GM19438 (cell line): ENCODE data around the gene FBXO21.
A peak's percentile ranks its signal among the peaks of the same experiment; 100 is the strongest.
"Not testable (repeated sequence)": the region's sequence is repeated elsewhere in the genome, so short reads cannot be mapped to it uniquely, and the experiment has no call there.

Experiments used
- ATAC-seq: cut with Tn5 transposase; IDR thresholded peaks from one replicate; pipeline ENCODE4 v1.9.1; 2021; ENCODE audit warnings: low read depth; ENCODE audit not compliant: unreplicated experiment

The FBXO21 gene

DNA sequence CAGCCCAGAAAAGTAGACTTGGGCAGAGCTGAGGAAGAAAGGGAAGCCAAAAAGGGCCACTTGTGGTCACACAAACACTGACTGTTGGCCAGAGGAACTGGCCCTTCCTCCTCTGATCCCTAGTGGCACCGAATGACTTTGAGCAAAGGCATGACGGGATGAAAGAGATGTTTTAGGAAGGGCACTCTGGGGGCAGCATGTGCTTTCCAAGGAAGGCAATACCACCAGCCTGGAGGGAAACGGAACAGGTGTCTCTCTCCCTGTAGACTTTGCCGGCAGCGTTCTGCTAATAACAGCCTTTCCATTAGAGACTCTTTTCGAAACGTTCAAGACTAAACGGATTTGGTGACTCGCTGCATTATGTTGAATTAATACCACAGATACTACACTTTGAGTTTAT lies 12.3 kb upstream of the FBXO21 start:
- no peak for ATAC-seq

DNA sequence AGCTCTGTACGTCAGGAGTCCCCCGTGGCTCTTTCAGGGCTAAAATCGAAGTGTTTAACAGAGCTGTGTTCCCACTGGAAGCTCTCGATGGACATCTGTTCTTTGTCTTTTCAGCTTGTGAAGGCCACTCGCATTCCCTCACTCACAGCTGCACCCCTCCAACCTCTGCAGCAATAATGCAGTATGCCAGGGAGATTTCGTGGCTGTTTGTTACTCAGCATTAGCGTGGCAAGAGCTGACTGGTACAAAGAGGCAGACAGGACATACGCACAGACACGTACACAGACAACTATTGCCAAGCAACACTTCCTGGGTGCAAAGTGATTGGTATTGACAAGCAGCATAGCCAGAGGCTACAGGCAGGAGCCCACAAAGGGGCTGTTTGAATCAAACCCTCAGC lies 11.8 kb upstream of the FBXO21 start:
- no peak for ATAC-seq

DNA sequence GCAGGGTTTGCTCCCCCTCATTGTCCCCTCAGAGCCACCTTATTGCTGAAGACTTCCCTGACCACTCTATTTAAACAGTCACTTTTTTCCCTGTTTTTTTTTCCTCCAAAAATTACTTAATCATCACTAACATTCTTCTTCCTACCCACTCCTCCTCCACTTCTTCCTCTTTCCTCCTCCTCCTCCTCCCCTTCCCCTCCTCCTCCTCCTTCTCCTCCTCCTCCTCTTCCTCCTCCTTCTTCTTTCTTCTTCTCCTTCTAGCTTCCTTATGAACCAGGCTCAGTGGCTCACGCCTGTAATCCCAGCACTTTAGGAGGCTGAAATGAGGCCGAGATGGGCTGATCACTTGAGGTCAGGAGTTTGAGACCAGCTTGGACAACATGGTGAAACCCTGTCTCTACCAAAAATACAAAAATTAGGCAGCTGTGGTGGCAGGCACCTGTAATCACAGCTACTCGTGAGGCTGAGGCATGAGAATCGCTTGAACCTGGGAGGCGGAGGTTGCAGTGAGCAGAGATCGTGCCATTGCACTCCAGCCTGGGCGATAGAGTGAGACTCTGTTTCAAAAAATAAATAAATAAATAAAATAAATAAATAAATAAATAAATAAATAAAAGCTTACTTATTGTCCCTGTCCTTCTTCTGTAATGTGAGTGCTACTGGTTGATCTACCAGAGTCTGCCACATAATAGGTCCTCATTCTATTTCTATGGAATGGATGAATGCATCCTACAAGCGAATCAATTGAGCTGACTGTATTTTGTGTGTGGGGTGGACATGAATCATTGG lies 9.9 kb upstream of the FBXO21 start:
- not testable (repeated sequence) for ATAC-seq

DNA sequence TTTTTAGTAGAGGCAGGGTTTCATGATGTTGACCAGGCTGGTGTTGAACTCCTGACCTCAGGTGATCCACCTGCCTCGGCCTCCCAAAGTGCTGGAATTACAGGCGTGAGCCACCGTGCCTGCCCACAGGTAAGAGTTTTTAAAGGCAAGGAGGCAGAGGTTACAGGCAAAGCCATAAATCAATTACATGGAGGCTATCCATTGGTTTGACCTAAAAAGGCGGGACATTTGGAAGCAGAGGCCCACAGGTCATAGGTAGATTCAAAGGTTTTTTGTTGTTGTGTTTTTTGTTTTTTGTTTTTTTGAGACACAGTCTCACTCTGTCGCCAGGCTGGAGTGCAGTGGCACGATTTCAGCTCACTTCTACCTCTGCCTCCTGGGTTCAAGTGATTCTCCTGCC lies 6.1 kb upstream of the FBXO21 start:
- ATAC-seq: not testable (repeated sequence)

DNA sequence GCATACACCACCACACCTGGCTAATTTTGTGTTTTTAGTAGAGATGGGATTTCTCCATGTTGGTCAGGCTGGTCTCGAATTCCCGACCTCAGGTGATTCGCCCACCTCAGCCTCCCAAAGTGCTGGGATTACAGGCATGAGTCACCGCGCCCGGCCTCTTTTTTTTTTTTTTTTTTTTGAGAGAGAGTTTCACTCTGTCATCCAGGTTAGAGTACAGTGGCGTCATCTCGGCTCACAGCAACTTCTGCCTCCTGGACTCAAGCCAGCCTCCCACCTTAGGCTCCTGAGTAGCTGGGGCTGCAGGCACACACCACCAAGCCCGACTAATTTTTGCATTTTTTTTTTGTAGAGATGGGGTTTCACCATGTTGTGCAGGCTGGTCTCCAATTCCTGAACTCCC lies 4.8 kb upstream of the FBXO21 start:
- ATAC-seq: not testable (repeated sequence)

DNA sequence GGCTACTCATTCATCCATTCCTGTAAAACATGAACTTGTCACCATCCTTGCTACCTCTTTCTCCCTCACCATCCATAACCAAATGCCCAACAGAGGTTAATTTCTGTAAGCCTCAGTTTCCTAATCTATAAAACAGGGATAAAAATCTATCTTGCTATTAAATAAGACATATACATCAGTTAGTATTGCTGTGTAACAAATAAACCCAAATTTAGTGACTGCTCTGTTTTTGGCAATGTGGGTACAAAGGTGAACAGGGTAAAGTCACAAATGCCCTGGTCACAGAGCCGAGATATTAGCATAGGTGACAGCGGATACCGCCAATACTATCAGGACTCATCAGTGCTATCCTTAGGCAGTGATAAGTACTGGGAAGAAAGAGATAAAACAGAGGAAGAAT lies 3.6 kb upstream of the FBXO21 start:
- ATAC-seq: no peak

DNA sequence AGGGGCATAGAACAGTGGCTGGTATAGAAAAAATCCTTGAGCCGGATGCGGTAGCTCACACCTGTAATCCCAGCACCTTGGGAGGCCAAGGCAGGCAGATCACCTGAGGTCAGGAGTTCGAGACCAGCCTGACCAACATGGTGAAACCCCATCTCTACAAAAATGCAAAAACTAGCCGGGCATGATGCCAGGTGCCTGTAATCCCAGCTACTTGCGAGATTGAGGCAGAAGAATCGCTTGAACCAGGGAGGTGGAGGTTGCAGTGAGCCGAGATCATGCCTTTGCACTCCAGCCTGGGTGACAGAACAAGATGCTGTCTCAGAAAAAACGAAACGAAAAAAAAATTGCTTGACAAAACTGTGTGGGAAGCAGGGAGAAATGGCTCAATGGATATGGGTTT lies 2.3 kb upstream of the FBXO21 start:
- ATAC-seq: not testable (repeated sequence)

DNA sequence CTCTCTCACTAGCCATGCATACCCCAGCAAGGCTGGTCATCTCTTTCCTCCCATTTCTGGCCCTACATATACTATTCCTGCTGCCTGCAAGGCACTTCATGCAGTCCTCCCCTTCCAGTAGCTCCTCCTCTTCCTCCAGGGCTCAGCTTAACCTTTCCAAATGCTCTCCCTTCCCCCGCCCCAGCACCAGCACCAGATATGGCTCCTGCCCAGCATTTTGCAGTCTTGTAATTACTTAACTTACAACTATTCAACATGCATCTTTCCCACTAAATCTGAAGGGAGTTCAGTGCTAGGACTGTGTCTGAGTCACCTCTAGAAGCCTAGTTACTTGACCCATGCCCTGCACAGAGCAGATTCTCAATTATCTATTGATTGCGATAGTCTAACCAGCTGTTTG lies 1.8 kb upstream of the FBXO21 start:
- ATAC-seq: no peak

DNA sequence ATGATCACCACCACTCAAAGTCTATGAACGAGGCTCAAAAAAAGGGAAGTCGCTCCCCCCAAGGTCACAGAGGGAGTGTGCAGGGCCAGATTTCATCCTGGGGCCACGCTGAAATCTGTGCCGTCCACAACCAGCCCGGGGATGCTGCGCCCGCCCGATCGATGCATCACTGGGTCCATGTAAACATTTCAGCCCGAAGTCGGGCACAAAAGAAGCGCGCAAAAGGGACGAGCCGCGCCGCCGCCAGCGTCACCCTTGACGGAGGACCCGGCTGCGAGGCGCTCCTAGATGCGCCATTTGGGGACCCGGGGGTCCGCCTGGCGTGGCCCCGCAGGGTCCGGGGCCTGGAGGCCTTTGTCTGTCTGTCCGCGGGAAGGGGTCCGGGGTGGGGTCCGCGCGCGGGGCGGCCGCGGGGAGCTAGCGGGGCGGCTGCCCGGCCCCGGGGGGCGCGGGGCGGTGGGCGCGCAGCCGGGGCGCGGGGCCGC lies 503 bp downstream of the FBXO21 start:
- peak; percentile 47 for ATAC-seq

DNA sequence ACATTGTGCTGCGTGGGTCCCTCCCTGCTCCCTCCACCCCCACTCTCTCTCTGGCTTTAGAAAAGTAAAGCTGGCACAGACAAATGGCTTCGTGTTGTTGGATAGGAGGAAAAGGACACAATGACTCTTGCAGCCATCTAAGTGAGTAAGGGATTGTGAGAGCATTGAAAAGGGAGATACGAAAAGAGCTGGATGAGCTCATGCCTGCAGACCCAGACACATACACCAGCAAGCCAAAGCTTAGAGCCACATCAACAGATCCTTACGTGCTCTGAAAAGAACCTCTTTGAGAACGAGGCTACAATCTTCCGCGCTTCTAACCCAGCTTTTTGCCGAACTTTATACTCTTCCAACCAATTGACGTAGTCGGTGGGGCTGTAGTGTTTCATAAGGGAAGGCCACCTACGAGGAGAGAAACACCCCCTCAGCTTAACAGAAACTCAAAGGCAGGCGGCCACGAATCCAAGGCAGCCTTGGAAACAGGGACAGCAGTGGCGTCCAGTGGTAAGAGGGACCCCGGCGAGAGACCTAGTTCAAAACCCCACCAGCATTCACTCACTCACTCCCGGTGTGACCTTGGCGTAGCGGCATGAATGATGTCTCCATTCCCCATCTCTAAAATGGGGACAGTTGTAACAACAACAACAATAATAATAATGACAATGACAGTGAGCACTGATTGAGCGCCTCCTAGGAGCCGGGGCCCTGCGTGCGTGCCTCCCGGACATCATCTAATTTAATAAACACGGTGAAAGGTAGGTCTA lies 1.1 kb downstream of the FBXO21 start:
- ATAC-seq: no peak

DNA sequence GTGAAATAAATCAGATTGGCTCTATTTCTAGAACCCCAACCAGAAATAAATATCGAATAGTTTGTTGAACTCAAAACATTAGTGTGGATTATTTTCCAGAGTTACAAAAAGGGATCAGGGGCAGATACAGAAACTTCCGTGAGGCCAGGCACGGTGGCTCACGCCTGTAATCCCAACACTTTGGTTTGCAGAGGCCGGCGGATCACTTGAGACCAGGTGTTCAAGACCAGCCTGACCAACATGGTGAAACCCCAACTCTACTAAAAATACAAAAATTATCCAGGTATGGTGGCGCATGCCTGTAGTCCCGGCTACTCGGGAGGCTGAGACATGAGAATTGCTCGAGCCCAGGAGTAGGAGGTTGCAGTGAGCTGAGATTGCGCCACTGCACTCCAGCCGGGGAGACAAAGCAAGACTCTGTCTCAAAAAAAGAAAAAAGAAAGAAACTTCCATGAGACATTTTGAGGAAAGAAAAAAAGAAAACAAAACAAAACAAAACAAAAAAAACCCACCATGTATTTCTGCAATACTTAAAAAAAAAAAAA lies 2.1 kb downstream of the FBXO21 start:
- ATAC-seq: no peak

DNA sequence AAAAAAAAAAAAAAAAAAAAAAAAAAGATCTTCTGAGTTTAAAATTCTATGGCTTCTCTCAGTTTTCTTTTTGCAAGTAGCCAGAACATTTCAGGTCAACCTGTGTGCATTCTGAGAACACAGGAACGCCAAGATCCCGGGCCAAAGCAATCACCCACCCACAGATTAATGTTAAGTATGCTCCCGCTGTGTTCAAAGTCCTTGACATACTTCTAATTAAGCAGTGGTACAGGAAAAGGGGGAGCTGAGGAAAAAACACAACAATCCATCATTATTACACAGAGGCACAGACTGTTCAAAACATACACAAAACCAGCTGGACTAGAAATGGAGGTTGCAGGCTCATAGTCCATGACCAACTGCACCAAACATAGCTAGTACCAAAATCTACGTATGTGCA lies 2.8 kb downstream of the FBXO21 start:
- ATAC-seq: no peak

DNA sequence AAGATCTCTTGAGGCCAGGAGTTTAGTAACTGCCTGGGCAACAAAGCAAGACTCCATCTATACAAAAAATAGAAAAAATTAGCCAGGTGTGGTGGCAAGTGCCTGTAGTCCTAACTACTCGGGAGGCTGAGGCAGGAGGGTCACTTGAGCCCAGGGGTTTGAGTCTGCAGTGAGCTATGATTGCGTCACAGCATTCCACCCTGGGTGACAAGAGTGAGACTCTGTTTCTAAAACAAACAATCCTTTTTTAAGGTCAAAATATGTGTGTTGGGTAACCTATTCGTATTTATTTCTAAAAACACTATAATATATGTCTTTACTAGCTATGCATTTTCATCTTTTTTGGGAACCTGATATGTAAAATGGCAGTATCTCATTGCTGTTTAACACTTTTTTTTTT lies 7.4 kb downstream of the FBXO21 start:
- ATAC-seq: no peak

DNA sequence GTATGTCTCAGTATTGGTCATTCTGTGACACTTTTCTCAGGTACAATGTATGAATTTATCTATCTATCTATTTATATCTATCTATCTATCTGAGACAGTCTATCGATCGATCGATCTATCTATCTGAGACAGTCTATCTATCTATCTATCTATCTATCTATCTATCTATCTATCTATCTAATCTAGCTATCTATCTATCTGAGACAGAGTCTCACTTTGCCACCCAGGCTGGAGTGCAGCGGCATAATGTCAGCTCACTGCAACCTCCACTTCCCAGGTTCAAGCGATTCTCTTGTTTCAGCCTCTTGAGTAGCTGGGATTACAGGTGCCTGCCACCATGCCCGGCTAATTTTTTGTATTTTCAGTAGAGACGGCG lies 8.8 kb downstream of the FBXO21 start:
- ATAC-seq: not testable (repeated sequence)

DNA sequence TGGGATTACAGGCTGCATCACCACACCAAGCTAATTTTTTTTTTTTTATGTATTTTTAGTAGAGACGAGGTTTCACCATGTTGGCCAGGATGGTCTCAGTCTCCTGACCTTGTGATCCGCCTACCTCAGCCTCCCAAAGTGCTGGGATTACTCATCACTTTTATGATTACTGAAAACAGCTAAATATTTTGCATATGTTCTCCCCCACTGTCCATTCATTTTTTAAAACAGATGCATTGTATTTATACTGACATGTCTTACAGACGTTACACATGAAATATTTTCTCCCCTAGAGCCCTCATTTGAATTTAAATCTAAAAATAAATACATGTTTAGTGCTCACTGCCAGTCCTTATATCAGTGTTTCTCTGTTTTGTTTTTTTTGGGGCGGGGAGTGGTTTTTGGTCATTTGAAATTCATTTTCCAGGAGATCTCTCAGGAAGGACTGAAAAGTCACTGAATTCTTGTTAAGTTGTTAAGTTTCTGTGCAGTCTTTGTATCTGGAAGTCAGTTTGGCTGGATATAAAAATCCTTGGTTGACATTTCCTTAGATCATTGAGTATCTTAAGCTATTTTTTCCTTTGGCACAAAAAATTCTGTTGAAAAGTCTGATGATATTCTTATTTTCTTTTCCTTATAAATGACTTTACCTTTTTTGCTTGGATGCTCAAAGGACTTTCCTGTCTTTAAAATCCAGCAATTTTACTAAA lies 9.4 kb downstream of the FBXO21 start:
- ATAC-seq: no peak

DNA sequence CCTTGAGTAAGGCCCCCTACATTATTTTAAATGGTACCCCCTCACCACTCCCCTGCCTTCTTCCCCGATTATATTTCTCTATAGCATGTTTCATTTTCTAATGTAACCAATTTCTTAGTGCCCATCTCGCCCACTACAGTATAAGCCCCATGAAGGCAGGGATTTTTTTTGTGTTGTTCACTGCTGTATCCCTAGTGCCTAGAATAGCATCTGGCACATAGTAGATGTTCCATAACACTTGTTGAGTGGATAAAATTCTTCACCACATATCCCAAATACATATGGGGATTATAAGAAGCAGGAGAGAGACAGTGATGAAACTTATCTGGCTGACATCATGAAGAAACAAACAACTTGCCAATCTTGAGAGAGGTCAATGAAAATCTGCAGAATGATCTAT lies 11.5 kb downstream of the FBXO21 start:
- no peak for ATAC-seq

DNA sequence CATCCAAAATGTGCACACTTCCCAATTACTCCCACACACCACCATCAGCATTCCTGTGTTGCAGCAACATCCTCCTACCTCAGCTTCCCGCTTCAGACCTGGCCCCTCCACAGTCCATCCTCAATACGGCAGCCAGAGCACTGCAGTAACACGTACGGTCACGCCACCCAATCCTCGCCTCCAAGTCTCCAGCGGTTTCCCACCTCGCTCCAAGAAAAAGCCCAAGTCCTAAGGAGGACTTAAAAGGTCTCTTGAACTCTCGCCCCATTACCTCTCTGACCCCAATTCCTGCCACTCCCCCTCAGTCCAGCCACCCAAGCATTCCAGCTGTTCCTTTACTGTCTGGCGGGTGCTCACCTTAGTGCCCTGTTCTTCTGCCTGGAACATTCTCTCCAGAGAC lies 12.0 kb downstream of the FBXO21 start:
- ATAC-seq: no peak

DNA sequence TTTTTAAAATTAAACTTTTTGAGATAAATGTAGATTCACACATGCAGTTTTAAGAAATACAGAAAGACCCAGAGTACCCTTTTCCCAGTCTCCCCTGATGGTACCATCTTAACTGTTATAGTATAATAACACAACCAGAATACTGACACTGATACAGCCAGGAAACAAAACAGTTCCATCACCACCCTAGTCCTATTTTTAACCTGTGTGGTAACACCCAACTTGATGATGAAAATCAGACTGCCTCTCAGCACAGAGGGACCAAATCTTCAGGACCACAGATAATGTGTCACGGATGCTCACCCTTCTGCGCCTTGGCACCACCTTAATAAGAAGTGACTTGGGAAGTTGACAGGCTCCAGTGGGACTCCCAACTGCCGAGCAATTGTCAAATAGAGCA lies 18.1 kb downstream of the FBXO21 start:
- no peak for ATAC-seq

DNA sequence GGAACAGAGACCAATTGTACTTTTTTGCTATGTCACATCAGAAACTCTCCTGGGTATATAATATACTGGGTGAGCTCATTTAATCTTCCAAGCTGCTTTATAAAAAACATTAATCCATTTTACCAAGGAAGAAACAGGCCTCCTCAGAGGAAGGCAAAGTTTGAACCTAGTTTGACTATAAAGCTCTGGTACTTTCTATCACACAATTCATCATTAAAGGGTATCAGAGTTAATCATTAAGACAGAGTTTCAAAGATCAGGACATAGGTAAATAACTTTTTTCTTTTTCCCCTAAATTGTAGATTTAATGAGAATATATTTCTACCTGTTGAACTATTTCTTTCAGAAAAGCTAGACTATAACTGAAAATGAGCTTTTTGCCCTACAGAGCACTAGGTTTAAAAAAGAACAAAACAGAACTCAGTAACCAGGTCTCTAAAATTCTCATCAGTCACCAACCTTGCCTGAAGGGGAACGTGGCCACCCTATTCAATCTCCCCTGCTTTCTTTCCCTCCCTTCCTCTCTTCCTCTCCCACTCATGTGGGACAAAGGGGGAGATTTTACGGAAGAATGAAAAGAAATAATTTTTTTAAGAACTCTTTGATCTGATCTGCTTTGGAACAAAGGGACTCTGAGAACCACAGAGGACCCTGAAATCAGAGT lies 18.6 kb downstream of the FBXO21 start:
- no peak for ATAC-seq

DNA sequence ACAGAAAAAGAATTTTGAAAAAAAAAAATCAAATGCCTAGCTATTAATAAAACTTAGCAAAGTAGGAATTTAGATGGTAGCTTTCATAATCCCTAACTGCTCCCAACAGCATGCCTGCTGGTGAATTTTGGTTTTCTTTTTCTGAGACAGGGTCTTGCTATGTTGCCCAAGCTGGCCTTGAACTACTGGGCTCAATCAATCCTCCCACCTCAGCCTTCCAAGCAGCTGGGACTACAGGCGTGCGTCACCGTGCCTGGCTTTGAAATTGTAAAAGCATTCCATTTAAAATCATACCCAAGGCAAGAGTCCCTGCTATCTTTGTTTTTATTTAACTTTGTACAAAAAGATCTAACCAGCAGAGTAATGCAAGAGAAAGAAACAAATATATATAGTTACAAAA lies 20.7 kb downstream of the FBXO21 start:
- ATAC-seq: no peak

DNA sequence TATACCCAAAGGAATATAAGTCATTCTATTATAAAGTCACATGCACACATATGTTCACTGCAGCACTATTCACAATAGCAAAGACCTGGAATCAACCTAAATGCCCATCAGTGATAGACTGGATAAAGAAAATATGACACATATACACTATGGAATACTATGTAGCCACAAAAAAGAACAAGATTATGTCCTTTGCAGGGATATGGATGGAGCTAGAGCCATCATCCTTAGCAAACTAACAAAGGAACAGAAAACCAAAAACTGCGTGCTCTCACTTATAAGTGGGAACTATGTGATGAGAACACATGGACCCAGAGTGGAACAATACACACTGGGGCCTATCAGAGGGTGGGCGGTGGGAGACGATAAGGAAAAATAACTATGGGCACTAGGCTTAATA lies 21.3 kb downstream of the FBXO21 start:
- no peak for ATAC-seq
